Measurements from ENCODE around the gene PC.
A peak's percentile ranks its signal among the peaks of the same experiment; 100 is the strongest.

The PC gene

DNA sequence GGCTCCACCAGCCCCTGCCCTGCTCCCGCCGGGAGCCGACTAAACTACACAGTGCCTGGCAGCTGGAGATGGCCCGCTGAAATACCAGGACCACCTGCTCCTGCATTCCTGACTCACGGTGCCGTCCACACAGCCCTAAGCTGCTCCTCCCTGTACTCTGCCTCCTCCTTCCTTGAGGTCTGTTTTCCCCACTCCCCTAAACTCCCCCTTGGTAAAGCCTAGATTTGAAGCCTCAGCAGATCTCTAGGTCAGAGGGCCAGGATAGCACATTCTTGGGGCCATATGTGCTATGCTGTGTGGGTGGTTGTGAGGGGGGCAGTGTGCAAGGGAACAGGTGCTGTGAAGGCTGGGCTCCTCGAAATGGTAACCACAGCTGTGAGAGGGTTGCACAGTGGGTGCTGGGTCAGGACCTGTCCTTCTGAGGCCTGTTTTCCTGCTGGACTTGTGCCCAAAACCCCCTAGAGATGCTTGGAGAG, 91.6 kb downstream of the PC start:
- DNase-seq (ENCODE audit: low spot score) = no peak

DNA sequence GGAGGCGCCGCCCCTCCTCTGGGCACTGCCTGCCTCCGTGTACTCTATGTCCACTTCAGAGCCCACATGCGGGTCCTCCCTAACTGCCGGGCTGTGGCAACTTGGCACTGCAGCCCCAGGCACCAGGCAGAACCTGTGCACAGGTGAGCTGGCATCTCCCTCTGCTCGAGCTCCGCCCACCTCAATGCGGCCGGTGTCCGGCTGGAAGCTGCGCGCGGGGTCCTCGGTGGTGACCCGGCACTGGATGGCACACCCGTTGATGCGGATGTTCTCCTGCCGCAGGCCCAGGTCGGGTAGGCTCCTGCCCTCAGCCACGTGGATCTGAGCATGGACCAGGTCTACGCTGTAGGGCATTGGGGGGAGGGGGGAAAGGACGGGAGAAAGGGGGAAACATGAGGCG, 92.2 kb downstream of the PC start:
- no peak for DNase-seq (ENCODE audit: low spot score)

DNA sequence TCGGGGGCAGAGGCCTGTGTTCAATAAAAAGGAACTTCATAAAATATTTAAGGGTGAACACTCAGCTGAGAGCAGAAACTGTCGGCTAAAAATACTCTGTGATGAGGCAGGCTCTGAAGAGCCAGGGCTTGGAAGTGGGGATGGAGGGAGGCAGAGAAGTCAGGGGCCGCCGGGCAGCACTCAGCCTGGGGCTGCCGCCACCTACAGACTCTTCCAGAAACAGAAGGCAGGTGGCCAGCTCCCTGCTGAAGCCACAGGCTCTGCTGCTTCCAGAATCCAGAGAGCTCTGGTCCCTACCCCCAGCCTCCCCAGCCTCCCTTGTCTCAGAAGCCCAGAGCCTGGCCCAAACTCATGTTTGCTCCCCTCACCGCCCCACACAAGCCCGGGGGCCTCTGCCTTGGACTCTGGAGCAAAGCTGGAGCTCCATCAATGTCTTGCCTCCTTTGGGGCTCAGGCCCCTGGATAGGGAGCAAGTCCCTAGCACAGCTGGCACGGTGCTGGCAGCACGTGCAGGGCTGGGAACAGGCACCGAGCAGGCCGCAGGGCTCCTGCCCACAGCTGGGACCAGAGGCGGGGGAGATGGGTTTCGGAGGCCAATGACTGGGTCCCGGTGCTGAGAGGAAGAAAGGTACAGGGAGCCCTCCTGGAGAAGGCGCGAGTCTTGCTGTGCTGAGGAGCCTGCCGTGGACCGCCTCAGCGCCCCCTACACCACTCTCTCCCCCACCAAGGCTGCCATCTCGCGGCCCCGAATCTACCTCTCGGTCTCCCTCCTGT, 93.1 kb downstream of the PC start:
- no peak for DNase-seq (ENCODE audit: low spot score)

DNA sequence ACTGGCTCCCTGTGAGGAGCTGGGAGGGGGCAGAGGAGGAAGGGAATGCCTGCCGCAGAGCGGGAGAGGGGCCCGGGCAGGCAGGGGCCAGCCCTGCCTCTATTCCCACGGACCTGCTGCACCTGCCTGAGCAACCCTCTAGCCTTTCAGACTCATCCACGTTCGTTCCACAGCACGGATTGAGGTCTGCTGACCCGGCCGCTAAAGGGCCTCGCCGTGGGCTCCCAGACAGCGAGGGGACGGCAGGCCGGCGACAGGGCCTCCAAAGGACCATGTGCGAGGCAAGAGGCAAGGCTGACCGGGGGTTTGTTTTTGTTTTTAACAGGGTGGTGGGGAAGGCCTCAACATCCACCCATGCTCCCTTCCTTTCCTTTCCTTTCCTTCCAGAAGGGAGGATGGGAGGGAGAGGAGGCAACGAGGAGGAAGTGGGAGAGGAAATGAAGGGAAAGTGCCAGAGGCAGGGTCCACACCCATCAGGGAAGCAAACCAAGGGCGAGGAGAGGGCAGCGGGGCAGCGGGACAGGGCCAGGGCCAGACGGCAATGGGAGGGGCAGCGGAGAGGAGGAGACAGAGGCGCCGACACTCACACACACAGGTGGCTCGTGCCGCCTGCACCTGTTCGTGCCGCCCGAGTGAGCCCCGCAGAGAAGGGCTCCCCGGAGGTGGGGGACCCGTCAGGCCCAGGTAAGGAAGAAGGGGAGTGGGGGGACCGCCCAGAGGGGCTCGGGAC, 93.8 kb downstream of the PC start:
- no peak for DNase-seq (ENCODE audit: low spot score)

DNA sequence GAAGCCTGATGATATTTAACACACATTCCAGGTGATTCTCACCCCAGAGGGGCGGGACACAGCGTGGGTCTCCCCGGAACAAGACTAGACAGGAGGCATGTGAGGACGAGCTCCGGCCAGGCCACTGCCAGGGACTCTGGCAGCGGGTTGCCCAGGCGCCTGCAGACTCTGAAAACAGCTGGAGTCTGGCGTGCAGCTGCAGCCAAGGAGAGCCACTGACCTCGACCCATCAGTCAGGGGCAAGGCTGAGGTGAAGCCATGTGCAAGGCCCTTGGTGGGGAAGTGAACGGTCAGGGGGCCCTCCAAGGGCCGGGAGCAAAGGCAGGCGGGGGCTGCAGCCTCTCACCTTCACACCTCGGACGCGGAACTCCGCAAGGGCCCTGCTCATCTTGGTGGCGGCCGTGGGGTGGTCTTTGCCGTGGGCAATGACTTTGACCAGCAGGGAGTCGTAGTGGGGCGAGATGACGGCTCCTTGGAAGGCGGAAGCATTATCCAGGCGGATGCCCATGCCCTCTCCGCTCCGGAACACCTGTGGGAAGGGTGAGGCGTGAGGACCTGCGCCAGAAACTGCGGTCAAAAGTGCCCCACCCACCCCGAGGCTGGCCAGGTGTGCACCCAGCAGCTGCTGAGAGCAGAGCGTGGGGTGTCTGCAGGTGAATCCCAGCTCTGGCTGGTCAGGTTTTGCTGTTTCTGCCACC, 94.6 kb downstream of the PC start:
- DNase-seq (ENCODE audit: low spot score) = no peak

DNA sequence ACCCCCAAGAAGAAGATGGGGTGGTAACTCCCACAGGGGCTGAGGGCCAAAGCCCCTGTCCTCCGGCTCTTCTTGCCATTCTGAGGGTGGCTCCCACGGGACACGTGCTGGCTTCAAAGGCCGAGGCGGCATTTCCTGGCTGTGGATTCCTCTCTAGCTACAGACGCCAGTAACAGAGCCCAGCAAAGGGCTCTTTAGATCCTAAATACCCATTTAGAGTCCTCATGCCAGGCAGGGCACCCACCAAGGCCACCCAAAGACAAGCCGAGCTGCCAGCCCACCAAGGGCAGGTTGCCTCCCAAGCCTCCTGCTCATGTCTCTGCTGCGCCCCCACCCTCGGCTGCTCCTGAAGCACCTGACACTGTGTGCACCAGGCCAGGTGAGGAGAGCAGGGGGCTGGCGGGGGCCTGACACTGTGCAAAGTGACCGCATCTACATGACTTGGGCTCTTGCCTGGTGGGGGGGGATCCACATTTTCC, 95.6 kb downstream of the PC start:
- DNase-seq (ENCODE audit: low spot score) = no peak

DNA sequence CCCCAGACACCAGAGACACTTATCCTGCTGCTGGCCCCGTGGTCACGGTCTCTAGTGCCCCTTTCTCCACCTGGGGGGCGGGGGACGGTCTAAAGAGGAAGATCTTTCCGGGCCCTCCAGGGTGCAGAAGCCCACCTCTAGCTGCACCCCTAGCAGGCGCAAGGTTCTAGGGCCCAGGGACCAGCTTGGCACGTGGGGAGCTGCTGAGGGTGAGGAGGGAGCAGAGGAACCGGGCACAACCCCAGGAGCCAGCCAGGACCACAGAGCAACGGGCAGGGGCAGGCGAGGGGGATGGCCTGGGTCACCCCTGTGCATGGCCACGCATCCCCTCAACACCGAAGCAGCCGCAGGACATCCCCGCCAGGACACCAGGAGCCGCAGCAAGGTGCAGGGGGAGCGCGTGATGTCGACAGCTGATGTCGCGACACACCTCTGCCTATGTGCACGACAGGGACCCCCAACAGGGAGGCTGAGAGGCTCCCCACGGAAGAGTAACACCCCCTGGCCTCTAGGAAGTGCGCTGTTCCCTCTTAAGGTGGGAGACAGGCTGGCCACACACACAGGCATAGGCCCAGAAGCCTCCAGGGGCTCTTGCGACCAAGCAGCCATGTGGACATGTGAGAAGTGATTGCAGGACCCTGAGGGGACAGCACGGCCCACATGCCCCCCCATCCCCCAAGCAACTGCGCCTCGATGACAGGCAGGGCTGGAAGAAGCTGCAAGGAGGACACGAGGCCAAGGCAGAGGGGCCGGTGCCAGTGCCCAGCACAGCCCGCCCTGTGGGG, 96.2 kb downstream of the PC start:
- no peak for DNase-seq (ENCODE audit: low spot score)

DNA sequence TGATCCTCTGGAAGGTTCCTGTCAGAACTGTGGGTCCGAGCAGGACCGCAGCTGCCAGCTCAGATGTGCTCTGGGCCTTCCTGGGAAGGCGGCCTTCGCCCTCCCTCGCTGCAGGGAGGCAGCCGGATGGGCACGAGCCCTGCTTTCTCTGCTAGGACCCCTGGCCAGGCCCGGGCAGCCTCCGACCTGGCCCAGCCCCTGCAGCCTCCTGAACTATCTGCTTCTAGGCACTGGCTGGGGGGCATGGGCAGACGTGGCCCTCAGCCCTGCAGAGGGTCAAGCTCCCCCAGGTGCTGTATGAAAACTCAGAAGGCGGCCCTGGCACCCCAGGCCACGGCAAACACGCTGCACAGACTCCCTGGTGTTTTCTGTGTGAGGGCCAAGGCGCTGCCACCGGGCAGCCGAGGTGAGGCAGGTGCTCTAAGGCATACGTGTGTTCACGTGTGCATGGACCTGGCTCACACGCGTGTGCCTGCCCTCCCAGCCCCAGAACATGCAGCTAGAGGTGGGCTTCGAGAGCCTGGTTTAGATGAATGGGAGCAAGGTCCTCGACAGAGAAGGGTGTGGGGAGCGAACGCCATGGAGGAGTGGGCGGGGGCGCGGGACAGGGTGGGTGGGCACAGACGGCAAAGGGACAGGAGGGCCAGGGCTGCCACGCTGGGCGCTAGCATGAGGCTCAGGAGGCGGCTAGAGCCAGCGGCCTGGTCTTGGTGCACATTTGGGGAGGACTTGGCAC, 97.0 kb downstream of the PC start:
- DNase-seq (ENCODE audit: low spot score) = no peak

DNA sequence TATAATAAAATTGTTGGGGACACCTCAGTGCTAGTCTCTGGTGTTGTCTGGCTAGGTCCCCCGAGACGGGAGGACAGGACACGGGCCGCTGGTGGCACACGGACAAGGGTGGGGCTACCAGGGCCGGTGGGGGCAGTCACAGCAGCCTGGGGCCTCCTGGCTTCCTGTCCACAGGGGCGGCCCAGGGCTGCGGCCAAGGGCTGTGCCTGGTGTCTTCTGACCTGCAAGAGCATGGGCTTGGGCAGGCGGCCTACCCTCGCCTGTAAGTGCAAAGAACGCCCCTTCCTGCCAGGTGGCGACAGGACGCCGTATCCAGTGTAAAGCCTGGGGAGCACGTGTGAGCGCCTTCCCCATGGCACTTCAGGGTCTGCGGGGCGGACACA, 97.7 kb downstream of the PC start:
- DNase-seq (ENCODE audit: low spot score) = no peak

DNA sequence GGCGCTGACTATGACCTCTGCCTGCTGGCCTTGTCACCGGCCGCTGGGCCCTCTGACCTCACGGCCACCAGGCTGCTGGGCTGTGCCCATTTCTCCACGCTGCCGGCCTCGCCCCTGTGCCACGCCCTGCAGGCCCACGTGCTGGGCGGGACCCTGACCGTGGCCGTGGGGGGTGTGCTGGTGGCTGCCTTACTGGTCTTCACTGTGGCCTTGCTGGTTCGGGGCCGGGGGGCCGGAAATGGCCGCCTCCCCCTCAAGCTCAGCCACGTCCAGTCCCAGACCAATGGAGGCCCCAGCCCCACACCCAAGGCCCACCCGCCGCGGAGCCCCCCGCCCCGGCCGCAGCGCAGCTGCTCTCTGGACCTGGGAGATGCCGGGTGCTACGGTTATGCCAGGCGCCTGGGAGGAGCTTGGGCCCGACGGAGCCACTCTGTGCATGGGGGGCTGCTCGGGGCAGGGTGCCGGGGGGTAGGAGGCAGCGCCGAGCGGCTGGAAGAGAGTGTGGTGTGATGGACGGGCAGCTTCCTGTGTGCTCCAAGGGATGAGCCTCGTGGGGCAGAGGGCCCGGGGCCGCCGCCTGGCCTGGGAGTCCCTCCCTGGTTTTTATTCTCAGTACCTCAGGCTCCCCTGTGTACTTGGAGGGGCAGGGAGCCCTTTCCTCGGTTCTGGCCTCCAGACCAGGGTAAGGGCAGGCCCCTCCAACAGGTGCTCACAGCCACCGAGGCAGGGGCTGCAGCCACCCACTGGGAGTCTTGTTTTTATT, 98.3 kb downstream of the PC start:
- no peak for DNase-seq (ENCODE audit: low spot score)

DNA sequence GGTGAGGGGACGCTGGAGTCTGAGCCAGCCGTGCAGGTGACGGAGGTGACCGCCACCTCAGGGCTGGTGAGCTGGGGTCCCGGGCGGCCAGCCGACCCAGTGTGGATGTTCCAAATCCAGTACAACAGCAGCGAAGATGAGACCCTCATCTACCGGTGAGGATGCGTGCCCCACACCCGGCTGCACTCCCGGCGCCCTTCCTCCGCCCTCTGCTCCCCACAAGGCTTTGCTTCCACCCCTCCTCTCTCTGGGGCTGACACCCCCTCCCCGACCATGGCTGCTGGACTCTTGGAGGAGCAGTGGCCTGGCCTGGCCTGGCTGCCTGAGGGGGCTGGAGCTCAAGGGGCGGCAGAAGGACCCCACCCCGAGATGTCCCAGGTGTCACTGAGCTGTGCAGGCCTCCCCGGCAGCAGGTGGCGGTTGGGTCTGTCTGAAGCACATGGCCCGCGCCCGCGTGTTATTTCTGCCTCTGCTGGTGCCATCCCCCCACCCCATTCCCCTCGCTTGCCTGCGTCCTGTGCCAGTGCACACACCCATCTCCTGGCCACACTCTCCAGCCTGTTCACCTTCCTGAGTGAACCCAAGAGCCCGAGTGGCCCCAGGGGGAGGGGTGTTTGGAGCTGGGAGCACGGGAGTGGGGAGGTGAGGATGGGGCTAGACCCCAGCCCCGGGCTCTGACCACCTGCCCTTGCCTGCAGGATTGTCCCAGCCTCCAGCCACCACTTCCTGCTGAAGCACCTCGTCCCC, 99.1 kb downstream of the PC start:
- DNase-seq (ENCODE audit: low spot score) = no peak

DNA sequence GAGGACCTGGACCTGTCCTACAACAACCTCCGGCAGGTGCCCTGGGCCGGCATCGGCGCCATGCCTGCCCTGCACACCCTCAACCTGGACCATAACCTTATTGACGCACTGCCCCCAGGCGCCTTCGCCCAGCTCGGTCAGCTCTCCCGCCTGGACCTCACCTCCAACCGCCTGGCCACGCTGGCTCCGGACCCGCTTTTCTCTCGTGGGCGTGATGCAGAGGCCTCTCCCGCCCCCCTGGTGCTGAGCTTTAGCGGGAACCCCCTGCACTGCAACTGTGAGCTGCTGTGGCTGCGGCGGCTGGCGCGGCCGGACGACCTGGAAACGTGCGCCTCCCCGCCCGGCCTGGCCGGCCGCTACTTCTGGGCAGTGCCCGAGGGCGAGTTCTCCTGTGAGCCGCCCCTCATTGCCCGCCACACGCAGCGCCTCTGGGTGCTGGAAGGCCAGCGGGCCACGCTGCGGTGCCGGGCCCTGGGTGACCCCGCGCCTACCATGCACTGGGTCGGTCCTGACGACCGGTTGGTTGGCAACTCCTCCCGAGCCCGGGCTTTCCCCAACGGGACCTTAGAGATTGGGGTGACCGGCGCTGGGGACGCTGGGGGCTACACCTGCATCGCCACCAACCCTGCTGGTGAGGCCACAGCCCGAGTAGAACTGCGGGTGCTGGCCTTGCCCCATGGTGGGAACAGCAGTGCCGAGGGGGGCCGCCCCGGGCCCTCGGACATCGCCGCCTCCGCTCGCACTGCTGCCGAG, 99.8 kb downstream of the PC start:
- DNase-seq (ENCODE audit: low spot score) = no peak

DNA sequence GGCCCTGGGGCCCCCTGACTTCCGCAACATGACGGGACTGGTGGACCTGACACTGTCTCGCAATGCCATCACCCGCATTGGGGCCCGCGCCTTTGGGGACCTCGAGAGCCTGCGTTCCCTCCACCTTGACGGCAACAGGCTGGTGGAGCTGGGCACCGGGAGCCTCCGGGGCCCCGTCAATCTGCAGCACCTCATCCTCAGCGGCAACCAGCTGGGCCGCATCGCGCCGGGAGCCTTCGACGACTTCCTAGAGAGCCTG, 100.3 kb downstream of the PC start:
- DNase-seq (ENCODE audit: low spot score) = no peak

DNA sequence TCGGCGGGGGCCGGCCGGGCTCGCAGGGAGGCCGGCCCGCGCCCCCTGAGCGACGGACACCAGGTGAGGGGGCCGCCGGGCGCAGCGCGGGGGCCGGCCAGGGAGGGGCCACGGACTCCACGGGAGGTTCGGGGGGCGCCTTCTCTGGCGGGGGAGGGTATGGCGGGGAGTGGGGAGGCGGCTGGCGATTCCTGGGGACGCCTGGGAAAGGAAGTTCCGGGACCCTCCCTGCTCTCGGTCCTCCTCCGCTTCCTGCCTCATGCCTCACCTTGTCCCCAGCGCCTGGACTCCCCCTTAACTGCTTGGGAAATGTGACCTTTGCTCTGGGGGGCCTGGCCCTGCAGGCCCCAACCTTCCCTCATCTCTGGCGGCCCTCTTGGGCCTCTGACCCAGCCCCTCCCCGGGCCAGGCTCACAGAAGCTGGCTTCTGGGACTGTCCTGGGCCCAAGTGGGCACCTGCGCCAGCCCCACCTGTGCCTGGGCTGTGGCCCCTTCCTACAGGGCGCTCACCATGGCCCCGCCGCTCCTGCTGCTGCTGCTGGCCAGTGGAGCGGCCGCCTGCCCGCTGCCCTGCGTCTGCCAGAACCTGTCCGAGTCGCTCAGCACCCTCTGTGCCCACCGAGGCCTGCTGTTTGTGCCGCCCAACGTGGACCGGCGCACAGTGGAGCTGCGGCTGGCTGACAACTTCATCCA, 100.8 kb downstream of the PC start:
- no peak for DNase-seq (ENCODE audit: low spot score)

DNA sequence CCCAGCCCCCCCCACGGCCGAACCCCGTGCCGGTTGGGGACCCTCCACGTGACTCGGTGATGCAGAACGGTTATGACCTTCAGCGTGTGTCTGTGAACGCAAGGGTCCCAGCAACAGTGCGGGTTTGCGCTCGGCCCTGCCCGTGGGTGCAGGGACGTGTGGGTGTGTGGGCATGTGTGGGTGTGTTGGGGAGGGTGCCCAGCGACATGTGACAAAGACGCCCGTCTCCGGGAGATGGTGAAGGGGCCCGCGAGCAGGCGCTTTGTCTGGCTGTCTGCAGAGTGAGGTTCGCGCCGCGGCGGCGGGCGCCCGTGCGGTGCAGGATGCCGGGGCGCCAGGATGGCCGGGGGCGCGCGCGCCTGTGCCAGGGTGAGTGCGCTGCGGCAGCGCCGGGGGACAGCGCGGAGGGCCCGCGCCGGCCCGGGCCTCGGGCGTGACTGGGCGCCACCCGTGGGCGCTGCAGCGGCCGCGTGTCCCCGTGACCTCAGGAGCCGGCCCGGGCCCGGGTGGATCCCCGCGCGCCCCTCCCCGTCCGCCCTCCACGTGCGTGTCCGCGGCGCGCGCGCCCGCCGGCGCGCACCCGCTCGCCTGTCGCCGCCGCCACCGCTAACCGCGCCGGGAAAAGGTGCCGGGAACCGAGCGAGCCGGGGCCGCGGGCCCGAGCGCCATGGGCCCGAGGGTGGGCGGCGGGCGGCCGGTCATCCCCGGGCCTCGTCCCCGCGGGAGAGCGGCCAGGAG, 101.5 kb downstream of the PC start, which contains the start of gene LRFN4:
LRFN4 (plus strand) TSS at position 569 of the 738 bp plus-strand sequence. CDS start 681 bp downstream, outside the sequence.
- DNase-seq (ENCODE audit: low spot score) = peak; percentile 66

DNA sequence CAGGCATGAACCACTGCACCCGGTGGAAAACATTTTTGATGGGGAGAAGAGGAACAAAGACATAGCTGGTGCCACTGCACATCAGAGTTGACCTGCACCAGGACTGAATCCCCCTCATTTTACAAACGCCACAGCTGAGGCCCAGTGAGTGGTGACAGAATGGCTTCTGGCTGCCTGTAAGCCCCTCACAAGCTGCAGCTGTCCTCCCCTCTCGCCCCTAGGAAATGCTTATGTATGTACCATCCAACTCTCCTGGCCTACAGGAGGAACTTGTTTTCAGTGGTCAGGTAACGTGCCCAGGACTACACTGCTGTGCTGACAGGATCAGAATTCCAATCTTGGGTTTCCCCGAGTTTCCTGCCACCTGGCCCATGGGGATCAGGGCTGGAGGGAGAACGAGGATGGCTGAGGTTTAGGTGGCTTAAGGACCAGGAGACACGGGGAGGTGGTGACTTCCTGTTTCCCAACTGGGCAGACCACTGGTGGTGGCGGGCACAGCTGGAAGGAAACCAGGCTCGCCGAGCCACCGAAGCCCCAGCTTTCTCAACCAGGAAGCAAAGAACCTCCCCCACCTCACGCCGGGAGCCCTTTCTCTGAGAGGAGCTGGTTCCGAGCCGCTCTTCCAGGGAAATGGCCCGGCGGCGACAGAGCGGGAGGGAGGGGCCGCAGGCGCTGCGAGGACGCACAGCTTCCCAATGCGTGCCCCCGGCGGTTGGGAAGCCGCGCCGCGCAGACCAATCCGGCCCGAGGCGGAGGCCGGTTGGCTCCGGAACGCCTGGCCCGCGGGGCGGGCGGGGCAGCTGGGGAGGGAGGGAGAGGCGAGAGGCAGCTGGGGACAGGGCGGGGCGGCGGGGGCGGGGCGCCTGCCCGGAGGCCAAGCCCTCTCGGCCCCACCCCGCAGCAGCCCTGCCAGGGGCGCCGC, 102.3 kb downstream of the PC start:
- DNase-seq (ENCODE audit: low spot score) = peak; percentile 95

DNA sequence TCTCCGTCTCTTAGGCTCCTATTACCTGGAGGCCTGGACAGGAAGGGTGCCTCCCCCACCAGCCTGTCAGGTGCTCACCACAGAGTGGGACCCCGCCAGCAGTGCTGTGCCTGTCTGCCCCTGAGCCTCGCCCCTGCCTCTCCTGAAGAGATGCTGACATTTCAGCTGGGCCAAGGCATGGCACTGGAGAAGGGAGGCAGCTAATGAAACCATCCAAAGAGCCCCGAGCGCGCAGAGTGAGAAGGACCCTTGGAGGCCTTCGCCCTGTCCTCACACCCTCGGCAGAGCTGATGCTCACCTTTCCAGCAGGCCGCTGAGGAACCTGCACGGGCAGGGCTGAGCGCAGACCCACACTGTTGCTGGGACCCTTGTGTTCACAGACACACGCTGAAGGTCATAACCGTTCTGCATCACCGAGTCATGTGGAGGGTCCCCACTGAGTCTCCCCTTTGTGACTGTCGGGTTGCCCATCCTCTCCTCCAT, 103.4 kb downstream of the PC start:
- no peak for DNase-seq (ENCODE audit: low spot score)
